GM10248 (cell line): ENCODE measurements around the gene CD37.

ENCODE experiments used
- CTCF ChIA-PET: fragments of 300-600 bp; sonication (Branson Sonifier 250); formaldehyde crosslinking; extraction: SDS; loops from one replicate; lab custom pipeline; 2021; ENCODE audit warnings: antibody characterized with exemption; lab: Yijun Ruan, JAX
- POLR2A ChIA-PET: fragments of 350-650 bp; sonication (Branson Sonifier 250); formaldehyde crosslinking; extraction: SDS; loops from one replicate; lab custom pipeline; 2020; ENCODE audit warnings: antibody characterized with exemption; lab: Yijun Ruan, JAX
- DNase-seq: peaks from one replicate; pipeline ENCODE4 v3.0.0; 2012; ENCODE audit errors: extremely low spot score
- TF ChIP-seq, protein P1 (sequence below): IDR thresholded peaks from 2 replicates; pipeline ENCODE4 v1.5.1; 2012; ENCODE audit warnings: mild to moderate bottlenecking, low read depth; ENCODE audit errors: extremely low read depth, missing control alignments, control extremely low read depth

The CD37 gene

DNA sequence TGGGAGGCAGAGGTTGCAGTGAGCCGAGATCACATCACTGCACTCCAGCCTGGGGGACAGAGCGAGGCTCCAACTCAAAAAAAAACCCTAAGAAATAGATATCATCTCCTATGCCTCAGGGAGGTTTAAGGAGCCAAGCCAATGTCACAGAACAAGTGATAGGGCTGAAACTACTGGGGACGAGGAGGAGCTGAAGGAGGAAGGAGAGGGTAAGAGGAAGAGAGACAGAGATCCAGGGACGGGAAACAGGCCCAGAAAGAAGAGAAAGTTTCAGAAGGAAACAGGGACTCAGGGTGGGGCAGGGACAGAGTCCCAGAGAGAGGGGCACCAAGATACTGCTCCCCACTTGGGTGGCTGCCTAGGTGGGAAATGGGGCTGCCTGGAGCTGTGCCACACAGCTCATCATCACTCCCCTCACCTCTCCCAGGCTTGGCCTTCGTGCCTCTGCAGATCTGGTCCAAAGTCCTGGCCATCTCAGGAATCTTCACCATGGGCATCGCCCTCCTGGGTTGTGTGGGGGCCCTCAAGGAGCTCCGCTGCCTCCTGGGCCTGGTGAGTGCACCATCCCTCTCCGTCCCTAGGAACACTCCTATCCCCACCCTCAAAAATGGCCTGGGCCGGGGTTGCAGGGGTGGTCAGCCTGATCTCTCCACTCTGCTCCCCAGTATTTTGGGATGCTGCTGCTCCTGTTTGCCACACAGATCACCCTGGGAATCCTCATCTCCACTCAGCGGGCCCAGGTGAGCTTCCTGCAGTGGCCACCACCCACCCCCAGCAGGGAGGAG lies 1.5 kb downstream of the CD37 start:
- ChIA-PET POLR2A (interaction anchor here (0.6 kb wide), 1 partner anchor 27 kb away, joined by 5 read pairs; the partner anchor contains the start of gene DKKL1), CTCF (interaction anchor here (1.0 to 1.4 kb wide), 2 partner anchors 36 to 134 kb away, joined by 3 to 4 read pairs; no protein-coding TSS in a partner anchor)
- DNase-seq = no peak
- TF ChIP-seq, protein P1, sequence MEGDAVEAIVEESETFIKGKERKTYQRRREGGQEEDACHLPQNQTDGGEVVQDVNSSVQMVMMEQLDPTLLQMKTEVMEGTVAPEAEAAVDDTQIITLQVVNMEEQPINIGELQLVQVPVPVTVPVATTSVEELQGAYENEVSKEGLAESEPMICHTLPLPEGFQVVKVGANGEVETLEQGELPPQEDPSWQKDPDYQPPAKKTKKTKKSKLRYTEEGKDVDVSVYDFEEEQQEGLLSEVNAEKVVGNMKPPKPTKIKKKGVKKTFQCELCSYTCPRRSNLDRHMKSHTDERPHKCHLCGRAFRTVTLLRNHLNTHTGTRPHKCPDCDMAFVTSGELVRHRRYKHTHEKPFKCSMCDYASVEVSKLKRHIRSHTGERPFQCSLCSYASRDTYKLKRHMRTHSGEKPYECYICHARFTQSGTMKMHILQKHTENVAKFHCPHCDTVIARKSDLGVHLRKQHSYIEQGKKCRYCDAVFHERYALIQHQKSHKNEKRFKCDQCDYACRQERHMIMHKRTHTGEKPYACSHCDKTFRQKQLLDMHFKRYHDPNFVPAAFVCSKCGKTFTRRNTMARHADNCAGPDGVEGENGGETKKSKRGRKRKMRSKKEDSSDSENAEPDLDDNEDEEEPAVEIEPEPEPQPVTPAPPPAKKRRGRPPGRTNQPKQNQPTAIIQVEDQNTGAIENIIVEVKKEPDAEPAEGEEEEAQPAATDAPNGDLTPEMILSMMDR = no peak

DNA sequence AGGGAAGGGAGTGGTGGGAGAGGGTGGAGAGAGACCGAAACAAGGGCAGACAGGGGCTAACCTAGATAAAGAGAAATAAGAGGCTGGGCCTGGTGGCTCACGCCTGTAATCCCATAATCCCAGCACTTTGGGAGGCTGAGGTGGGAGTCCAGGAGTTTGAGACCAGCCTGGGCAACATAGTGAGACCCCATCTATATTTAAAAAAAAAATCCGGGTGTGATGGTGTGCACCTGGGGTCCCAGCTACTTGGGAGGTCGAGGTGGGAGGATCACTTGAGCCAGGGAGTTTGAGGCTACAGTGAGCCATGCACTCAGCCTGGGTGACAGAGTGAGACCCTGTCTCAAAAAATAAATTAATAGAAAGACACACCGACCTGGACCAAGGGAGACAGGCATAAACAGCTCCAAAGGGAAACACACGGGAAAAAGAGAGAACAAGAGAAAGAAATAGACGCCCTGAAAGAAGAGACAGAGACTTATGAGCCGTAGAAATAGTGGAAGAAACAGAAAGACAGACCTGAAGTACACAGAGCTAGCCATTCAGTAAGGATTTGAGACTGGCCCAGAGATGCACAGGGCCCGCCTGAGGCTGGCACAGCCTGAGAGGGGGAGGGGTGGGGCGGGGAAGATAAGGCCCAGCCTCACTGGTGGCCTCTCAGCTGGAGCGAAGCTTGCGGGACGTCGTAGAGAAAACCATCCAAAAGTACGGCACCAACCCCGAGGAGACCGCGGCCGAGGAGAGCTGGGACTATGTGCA lies 2.2 kb downstream of the CD37 start:
- TF ChIP-seq, protein P1 = no peak
- POLR2A ChIA-PET = interaction anchor here (0.6 kb wide), 1 partner anchor 26 kb away, joined by 5 read pairs; the partner anchor contains the start of gene DKKL1
- DNase-seq = no peak
- CTCF ChIA-PET = interaction anchor here (1.0 to 1.4 kb wide), 3 partner anchors 8 to 133 kb away, joined by 3 to 4 read pairs (median 3); no protein-coding TSS in a partner anchor

DNA sequence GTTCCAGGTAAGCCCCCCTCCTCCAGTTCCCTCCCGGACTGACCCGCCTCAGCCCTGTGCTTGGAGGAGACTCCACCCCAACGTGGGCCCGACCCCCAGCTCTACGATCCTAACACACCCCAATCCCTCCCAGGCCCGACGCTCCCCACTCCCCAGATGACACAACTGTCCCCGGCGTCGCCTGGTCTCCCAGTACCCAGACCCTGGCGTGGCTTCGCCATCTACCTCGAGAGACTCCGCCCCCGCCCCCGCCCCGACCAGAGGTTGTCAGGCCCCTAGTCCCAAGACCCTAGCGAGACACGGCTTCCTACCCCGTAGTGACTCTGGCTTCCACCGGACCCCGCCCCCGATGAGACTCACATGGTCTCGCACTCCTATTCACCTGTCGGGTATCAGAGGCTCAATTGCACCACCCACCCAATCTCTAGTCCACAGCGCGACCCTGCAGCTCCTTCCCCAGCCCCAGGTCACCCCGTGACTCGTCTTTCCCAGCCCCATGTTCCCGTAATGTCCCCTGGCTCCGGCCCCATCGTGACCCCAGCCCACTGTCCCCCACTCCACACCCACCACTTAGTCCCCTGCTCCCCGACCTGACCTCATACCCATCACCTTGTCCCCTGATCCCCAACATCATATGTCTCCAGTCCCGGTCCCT lies 2.9 kb downstream of the CD37 start:
- POLR2A ChIA-PET = no interaction called here
- TF ChIP-seq, protein P1 = no peak
- DNase-seq = peak; percentile 3
- CTCF ChIA-PET = interaction anchor here (1.0 to 1.4 kb wide), 3 partner anchors 9 to 133 kb away, joined by 3 to 4 read pairs (median 3); no protein-coding TSS in a partner anchor

DNA sequence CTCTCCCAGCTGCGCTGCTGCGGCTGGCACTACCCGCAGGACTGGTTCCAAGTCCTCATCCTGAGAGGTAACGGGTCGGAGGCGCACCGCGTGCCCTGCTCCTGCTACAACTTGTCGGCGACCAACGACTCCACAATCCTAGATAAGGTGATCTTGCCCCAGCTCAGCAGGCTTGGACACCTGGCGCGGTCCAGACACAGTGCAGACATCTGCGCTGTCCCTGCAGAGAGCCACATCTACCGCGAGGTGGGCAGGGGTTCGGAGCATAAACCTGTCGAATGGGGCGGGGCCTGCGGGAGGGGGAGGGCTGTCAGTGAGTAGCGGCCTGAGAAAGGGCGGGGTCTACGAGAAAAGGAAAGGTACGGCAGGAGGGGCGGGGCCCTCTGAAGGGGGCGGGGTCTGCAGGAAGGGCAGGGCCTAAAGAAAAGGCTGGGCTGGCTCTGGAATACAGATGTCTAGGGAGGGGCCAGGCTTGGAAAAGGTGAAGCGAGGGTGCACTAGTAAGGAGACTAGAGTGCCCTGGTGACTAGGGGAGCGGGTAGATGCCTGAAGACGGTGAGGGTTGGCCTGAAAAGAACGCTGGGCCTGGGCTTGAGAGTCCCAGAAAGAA lies 3.6 kb downstream of the CD37 start:
- DNase-seq = peak; percentile 27
- POLR2A ChIA-PET = no interaction called here
- CTCF ChIA-PET = interaction anchor here (1.5 to 2.3 kb wide), 2 partner anchors 10 kb away, joined by 3 to 13 read pairs; no protein-coding TSS in a partner anchor

DNA sequence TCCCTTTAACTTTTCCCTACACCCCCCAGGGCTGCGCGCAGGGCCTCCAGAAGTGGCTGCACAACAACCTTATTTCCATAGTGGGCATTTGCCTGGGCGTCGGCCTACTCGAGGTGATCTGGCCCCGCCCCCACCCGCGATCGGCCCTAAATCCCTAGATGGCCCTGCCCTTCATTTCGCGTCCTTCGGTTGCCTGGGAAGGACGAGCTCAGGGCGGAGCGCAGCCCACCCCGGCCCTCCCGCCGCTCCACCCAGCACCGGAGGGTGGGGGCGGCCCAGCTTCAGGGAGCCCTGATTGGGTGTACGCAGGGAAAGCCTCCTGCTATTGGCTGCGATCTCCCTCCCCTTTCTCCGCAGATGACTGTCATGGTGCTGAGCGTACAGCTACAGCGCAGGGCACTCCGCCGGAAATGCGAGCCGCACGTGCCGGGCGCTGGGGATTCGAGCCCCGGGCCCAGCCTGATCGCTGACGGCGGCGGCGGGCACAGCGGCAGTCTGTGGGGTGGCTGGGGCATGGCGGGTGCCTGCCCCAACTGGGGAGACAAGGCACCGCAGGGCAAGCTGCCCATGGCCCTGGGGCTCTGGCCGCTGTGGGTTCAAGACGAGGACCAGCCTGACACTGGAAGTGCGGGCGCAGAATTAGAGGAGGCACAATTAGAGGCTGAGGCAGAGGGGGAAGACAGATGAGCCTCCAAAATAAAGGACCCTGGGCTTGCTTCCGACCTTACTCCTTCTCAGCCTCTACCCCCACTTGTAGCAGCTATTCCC lies 4.3 kb downstream of the CD37 start:
- TF ChIP-seq, protein P1 = no peak
- CTCF ChIA-PET = interaction anchor here (0.8 to 2.3 kb wide), 6 partner anchors 8 to 52 kb away, joined by 3 to 13 read pairs (median 3); no protein-coding TSS in a partner anchor
- peak; percentile 10 for DNase-seq
- POLR2A ChIA-PET = no interaction called here

More for the DNA sequence above, 3.6 kb downstream of the CD37 start:
- TF ChIP-seq, protein P1 = no peak
